Activated CD4-positive, CD25-positive, alpha-beta regulatory T cell (primary cell): ENCODE data around the gene CSNK2A2.

Experiments
- DNase-seq, 4 experiments: peaks; one replicate each; lab custom pipeline; 2025; lab: John Stamatoyannopoulos, UW

CSNK2A2 gene

DNA sequence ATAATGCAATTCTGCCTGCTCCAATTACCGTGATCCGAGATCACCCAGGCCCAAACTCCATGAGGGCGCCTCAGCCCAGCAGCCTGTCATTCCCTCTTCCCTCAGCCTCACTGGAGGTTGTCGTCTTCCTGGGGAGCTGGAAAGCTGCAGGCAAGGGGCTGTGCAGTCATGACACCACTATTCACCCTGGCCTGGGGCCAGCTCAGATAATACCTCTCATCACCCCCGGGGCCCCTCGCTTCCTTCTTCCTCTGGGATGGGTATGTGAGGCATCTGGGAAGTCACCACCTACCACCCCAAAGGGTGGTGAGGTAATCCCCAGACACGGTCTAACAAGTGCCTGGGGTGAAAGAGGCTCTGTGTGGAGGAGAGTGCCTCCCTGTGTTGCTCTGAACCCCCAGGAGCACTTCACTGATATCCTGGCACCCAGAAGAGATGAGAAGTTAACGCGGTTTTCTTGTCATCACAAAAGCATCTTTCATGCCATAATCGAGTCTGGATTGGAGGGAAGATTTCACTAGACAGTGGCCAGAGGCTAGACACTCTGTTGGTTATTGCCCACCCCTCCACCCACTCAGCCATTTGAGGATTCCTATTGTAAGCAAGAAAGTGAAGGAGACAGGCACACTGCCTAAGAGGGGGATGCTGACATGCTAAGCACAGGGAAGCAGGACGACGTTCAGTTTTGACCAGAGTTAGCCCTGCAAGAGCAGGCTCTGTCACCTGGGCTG, 87.2 kb downstream of the CSNK2A2 start:
- no peak for DNase-seq

DNA sequence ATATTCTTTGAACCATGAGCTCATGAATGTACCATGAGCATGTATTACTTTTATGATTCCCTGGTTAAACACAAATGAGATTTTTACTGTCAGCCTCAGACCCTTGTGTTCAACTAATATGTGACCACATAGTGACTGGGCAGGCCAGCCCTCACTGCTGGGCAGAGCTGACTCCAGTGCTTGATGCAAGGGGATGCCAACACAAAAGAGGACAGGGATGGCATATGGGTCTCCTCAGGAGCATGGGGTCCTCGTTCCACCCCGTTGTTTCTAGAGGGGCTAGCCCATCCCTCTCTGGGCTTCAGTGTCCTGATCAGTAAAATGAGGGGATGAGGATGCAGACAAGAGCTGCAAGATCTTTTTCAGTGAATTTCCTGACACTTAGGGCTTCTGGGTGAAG, 88.0 kb downstream of the CSNK2A2 start:
- DNase-seq = no peak

DNA sequence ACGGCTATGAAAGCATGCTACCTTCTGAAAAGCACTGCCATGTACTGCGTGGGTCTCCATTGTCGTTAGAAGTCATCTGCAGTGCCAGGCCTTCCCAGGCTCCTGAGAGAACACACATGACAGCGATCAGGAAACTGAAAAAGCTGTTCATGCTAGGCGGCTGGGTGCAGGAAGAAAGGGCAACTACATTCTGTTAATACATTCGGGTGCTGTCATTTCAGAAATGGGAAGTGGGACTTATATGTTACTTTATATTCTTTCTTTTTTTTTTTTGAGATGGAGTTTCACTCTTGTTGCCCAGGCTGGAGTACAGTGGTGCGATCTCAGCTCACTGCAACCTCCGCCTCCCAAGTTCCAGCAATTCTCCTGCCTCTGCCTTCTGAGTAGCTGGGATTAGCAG, 88.6 kb downstream of the CSNK2A2 start:
- no peak for DNase-seq
